HEK293 (cell line): Measurements from ENCODE around the gene GRIK4.

Source experiments
- TRIM28 ChIP-seq: IDR thresholded peaks from 2 replicates; pipeline ENCODE4 v1.6.1; 2011; ENCODE audit warnings: low read length, control low read depth, borderline replicate concordance
- TF ChIP-seq, protein P1 (sequence below): fragments of 450-650 bp; formaldehyde crosslinking; IDR thresholded peaks from 2 replicates; pipeline ENCODE4 v1.5.1; 2016; ENCODE audit warnings: missing biosample characterization, missing genetic modification characterization

DNA sequence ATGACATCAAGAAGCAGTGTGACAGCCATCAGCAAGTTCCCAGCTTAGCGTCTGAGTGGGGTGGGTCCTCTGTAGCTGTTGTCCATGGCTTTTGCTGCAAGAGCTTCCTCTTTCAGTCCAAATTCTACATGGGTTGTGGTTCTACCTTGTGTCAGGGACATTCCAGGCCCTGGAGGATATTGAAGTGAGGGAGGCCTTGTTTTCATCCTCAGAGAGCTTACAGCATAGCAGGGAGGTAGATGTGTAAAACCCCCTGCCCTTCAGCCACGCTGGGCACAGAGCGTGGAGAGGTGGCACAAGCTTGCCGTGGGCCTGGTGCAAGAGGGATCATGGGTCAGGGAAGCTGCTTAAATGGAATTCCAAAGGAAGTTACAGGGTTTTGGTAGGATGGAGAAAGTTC is 93.9 kb downstream of the GRIK4 start:
- TF ChIP-seq TRIM28, result no peak
- TF ChIP-seq, protein P1, sequence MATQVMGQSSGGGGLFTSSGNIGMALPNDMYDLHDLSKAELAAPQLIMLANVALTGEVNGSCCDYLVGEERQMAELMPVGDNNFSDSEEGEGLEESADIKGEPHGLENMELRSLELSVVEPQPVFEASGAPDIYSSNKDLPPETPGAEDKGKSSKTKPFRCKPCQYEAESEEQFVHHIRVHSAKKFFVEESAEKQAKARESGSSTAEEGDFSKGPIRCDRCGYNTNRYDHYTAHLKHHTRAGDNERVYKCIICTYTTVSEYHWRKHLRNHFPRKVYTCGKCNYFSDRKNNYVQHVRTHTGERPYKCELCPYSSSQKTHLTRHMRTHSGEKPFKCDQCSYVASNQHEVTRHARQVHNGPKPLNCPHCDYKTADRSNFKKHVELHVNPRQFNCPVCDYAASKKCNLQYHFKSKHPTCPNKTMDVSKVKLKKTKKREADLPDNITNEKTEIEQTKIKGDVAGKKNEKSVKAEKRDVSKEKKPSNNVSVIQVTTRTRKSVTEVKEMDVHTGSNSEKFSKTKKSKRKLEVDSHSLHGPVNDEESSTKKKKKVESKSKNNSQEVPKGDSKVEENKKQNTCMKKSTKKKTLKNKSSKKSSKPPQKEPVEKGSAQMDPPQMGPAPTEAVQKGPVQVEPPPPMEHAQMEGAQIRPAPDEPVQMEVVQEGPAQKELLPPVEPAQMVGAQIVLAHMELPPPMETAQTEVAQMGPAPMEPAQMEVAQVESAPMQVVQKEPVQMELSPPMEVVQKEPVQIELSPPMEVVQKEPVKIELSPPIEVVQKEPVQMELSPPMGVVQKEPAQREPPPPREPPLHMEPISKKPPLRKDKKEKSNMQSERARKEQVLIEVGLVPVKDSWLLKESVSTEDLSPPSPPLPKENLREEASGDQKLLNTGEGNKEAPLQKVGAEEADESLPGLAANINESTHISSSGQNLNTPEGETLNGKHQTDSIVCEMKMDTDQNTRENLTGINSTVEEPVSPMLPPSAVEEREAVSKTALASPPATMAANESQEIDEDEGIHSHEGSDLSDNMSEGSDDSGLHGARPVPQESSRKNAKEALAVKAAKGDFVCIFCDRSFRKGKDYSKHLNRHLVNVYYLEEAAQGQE (tag by site-specific recombination), result no peak
